Frontal cortex (tissue), 4 donors: Measurements from ENCODE around the gene NMRK1. TPM values are rescaled to one million over a fixed set of nuclear protein-coding genes. Genes with fewer than 3 reads are reported as not detected.

Source experiments
- DNase-seq, 2 donors: peaks; one replicate each; pipeline ENCODE4 v3.0.0; 2012; ENCODE audit warnings: low spot score in 2 of 2
- FAIRE-seq: peaks from 2 replicates; lab custom pipeline; 2012; peaks lifted over from hg19 to GRCh38; lab: Jason Lieb, UNC
- total RNA-seq: library from RNA; depleted of rRNA; stranded (reverse); fragments of >200 nt; gene quantifications from one replicate; pipeline ENCODE4 v1.2.3, GENCODE V29; 2014
- donor health status: control.
- donor health status: control.
- donor health status: control.

Gene NMRK1
- total RNA-seq, 1 donor from 2014 or later = 6.1 TPM

- FAIRE-seq (no peak), DNase-seq (no peak)
Measured at GRCh38 chr9:75104607-75105006, 16.7 kb upstream of the NMRK1 start.

- DNase-seq (no peak), FAIRE-seq (no peak)
Measured at GRCh38 chr9:75102177-75102790, 14.3 kb upstream of the NMRK1 start.

GRCh38 chr9:75101004-75101588, 13.1 kb upstream of the NMRK1 start:
- no peak for DNase-seq
- no peak for FAIRE-seq

- FAIRE-seq = no peak
- no peak for DNase-seq
Measured at GRCh38 chr9:75096796-75097195, 8.8 kb upstream of the NMRK1 start.

GRCh38 chr9:75092766-75093165, 4.8 kb upstream of the NMRK1 start:
- no peak for DNase-seq
- FAIRE-seq = no peak

GRCh38 chr9:75090579-75090978, 2.6 kb upstream of the NMRK1 start:
- DNase-seq (no peak), FAIRE-seq (no peak)

- DNase-seq (no peak), FAIRE-seq (no peak)
Measured at GRCh38 chr9:75089373-75089766, 1.4 kb upstream of the NMRK1 start.

GRCh38 chr9:75088646-75089372, 854 bp upstream of the NMRK1 start:
- DNase-seq (peak; percentile 30 to 39), FAIRE-seq (no peak)

GRCh38 chr9:75087289-75087823, 599 bp downstream of the NMRK1 start:
- DNase-seq = no peak
- FAIRE-seq = no peak

- DNase-seq = no peak
- no peak for FAIRE-seq
Measured at GRCh38 chr9:75086541-75087288, 1.2 kb downstream of the NMRK1 start.

GRCh38 chr9:75085640-75086039, 2.3 kb downstream of the NMRK1 start:
- no peak for DNase-seq
- no peak for FAIRE-seq

- DNase-seq (no peak), FAIRE-seq (no peak)
Measured at GRCh38 chr9:75084081-75084672, 3.8 kb downstream of the NMRK1 start.

GRCh38 chr9:75083188-75083970, 4.6 kb downstream of the NMRK1 start:
- DNase-seq = no peak
- FAIRE-seq = no peak

- FAIRE-seq (no peak), DNase-seq (no peak)
Measured at GRCh38 chr9:75081632-75082031, 6.3 kb downstream of the NMRK1 start.

- FAIRE-seq = no peak
- no peak for DNase-seq
Measured at GRCh38 chr9:75072895-75073294, 15.1 kb downstream of the NMRK1 start.

- FAIRE-seq = no peak
- DNase-seq = no peak
Measured at GRCh38 chr9:75071530-75072122, 16.3 kb downstream of the NMRK1 start.

GRCh38 chr9:75069171-75069570, 18.8 kb downstream of the NMRK1 start:
- DNase-seq = no peak

GRCh38 chr9:75067894-75068293, 20.1 kb downstream of the NMRK1 start:
- no peak for FAIRE-seq
- no peak for DNase-seq

More at GRCh38 chr9:75069171-75069570, 18.8 kb downstream of the NMRK1 start:
- no peak for FAIRE-seq

- FAIRE-seq (no peak), DNase-seq (no peak)
Measured at GRCh38 chr9:75065510-75065909, 22.4 kb downstream of the NMRK1 start.
